Thyroid gland (tissue), 4 donors: ENCODE measurements around the gene RHOA. TPM values are rescaled to one million over a fixed set of nuclear protein-coding genes. Genes with fewer than 3 reads are reported as not detected.

ENCODE experiments used
- DNase-seq, 2 donors: peaks; one replicate each; pipeline ENCODE4 v3.0.0-alpha.2; 2019
- H3K27ac ChIP-seq, 3 donors: fragments of 200-600 bp; sonication (generic); 1 replicate in 2 of 3; 2 replicates in 1 of 3; pipeline ENCODE4 v1.5.1; 2016 to 2019; ENCODE audit warnings: mild to moderate bottlenecking in 1 of 3, moderate library complexity in 1 of 3
- H3K27me3 ChIP-seq: fragments of 200-600 bp; sonication (generic); one replicate; pipeline ENCODE4 v1.5.1; 2019
- H3K36me3 ChIP-seq, 2 donors: fragments of 200-600 bp; sonication (generic); one replicate each; pipeline ENCODE4 v1.5.1; 2016 to 2019
- H3K4me1 ChIP-seq, 2 donors: fragments of 200-600 bp; sonication (generic); one replicate each; pipeline ENCODE4 v1.5.1; 2017 to 2019
- H3K4me3 ChIP-seq, 3 donors: fragments of 200-600 bp; sonication (generic); replicated peaks in 1 of 3; 1 replicate in 2 of 3; 2 replicates in 1 of 3; pipeline ENCODE4 v1.5.1; 2016; ENCODE audit warnings: mild to moderate bottlenecking in 1 of 3
- H3K9me3 ChIP-seq: fragments of 200-600 bp; sonication (generic); one replicate; pipeline ENCODE4 v1.5.1; 2017
- CTCF ChIP-seq, 6 experiments: fragments of 200-600 bp in 3 of 6; fragments of 450-650 bp in 3 of 6; sonication (generic) in 3 of 6; IDR thresholded peaks; one replicate each; pipeline ENCODE4 v1.5.1; 2016 to 2019; ENCODE audit warnings: antibody characterized with exemption in 6 of 6, mild to moderate bottlenecking in 2 of 6, inconsistent platforms in 1 of 6, moderate library complexity in 1 of 6
- POLR2A ChIP-seq, 2 donors: fragments of 450-650 bp; IDR thresholded peaks; one replicate each; pipeline ENCODE4 v1.6.1; 2017; ENCODE audit warnings: antibody characterized with exemption in 2 of 2, mild to moderate bottlenecking in 2 of 2, moderate library complexity in 1 of 2
- WGBS, 2 donors: methylation state at CpG; one replicate each; pipeline ENCODE4 v1.1.5; 2017; 5-methylcytosine and 5-hydroxymethylcytosine counted together
- intact Hi-C: fragments of 100-400 bp; cut with DNase I; formaldehyde crosslinking; loops from one replicate; pipeline ENCODE4 v1.15.1; 2023
- total RNA-seq, 4 donors: library from RNA; depleted of rRNA; stranded (reverse); fragments of >200 nt; gene quantifications; one replicate each; pipeline ENCODE4 v1.2.3, GENCODE V29; 2016

RHOA gene
- total RNA-seq, 4 donors from 2014 or later, result 437 to 789 (median 587) TPM

GRCh38 chr3:49389297-49389696 is 22.5 kb downstream of the RHOA start:
- H3K4me1 ChIP-seq, result peaks cover 5 to 18% of the 10 kb centered on the region in 2 donors
- WGBS, 2 donors, result 96% methylated on average over 6 of the region's 6 CpGs
- intact Hi-C loops, result no loop called here

GRCh38 chr3:49388289-49388820 is 23.4 kb downstream of the RHOA start:
- no peak for DNase-seq
- Histone ChIP-seq H3K4me3 (no peak overlapping the region), H3K9me3 (no peaks in the 10 kb centered on the region), H3K36me3 (no peaks in the 10 kb centered on the region), H3K27me3 (no peaks in the 10 kb centered on the region), H3K4me1 (peaks cover 5 to 19% of the 10 kb centered on the region in 2 donors), H3K27ac (no peak overlapping the region)
- intact Hi-C loops, result no loop called here
- 92 to 93% methylated on average over 1 of the region's 1 CpG for WGBS, 2 donors
- TF ChIP-seq POLR2A (IDR thresholded peaks at IDR 0.05) (no peak), CTCF (IDR thresholded peaks at IDR 0.05) (no peak)

More at GRCh38 chr3:49389297-49389696, 22.5 kb downstream of the RHOA start:
- Histone ChIP-seq H3K27ac (no peak overlapping the region), H3K4me3 (no peak overlapping the region), H3K36me3 (no peaks in the 10 kb centered on the region), H3K9me3 (no peaks in the 10 kb centered on the region), H3K27me3 (no peaks in the 10 kb centered on the region)
- no peak for DNase-seq
- no peak for TF ChIP-seq POLR2A (IDR thresholded peaks at IDR 0.05)
- TF ChIP-seq CTCF (IDR thresholded peaks at IDR 0.05), result no peak

GRCh38 chr3:49387721-49388120 is 24.1 kb downstream of the RHOA start:
- WGBS, 2 donors, result 86 to 89% methylated on average over 2 of the region's 2 CpGs
- TF ChIP-seq CTCF (IDR thresholded peaks at IDR 0.05) (no peak), POLR2A (IDR thresholded peaks at IDR 0.05) (no peak)
- peaks cover 5 to 19% of the 10 kb centered on the region in 2 donors for H3K4me1 ChIP-seq

GRCh38 chr3:49386056-49386756 is 25.6 kb downstream of the RHOA start:
- H3K4me1 ChIP-seq, result peaks cover 5 to 19% of the 10 kb centered on the region in 2 donors
- H3K4me3 ChIP-seq, result no peak overlapping the region
- WGBS, 2 donors, result 83 to 85% methylated on average over 11 of the region's 11 CpGs
- H3K36me3 ChIP-seq, result no peaks in the 10 kb centered on the region
- no peaks in the 10 kb centered on the region for H3K9me3 ChIP-seq
- no peak overlapping the region for H3K27ac ChIP-seq
- H3K27me3 ChIP-seq, result no peaks in the 10 kb centered on the region
- intact Hi-C loops, result no loop called here
- TF ChIP-seq POLR2A (IDR thresholded peaks at IDR 0.05) (no peak), CTCF (IDR thresholded peaks at IDR 0.05) (no peak)
- no peak for DNase-seq

More at GRCh38 chr3:49387721-49388120, 24.1 kb downstream of the RHOA start:
- intact Hi-C loops, result no loop called here
- Histone ChIP-seq H3K9me3 (no peaks in the 10 kb centered on the region), H3K36me3 (no peaks in the 10 kb centered on the region), H3K27me3 (no peaks in the 10 kb centered on the region), H3K4me3 (no peak overlapping the region), H3K27ac (no peak overlapping the region)
- DNase-seq, result no peak

- H3K27ac ChIP-seq, result no peak overlapping the region
- DNase-seq, result no peak
- TF ChIP-seq POLR2A (IDR thresholded peaks at IDR 0.05), result no peak
- TF ChIP-seq CTCF (IDR thresholded peaks at IDR 0.05), result no peak
- no peak overlapping the region for H3K4me3 ChIP-seq
- peaks cover 5 to 19% of the 10 kb centered on the region in 2 donors for H3K4me1 ChIP-seq
- 96 to 100% methylated on average over 1 of the region's 1 CpG for WGBS, 2 donors
- H3K36me3 ChIP-seq, result no peaks in the 10 kb centered on the region
- no peaks in the 10 kb centered on the region for H3K9me3 ChIP-seq
- intact Hi-C loops, result no loop called here
- H3K27me3 ChIP-seq, result no peaks in the 10 kb centered on the region
These were observed 26.2 kb downstream of the RHOA start for GRCh38 chr3:49385617-49386016.
